ENCODE measurements around the gene SLC25A28.

The SLC25A28 gene

DNA sequence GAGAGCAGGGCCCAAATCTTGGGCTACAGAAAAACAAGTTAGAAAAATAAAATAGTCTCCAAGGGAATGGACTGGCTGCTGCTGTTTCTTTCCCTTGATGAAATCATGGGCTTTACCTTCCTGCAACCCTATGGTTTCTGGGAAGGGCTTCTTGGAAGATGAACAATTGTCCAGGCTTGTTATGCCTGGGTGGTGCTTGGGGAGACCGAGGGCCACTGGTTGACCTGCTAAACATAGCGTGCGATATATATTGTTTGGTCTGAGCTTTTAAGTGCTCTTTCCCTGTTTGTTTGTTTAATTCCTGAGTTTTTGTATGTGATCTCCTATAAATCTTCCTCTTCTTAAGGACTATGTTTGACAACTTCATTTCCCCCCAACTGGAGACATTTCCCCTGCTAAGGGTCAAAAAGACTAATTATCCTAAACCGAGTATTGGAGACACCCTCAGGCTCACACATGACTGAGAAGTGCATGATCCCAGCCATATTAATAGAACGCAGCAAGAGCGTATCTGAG is 37.9 kb downstream of the SLC25A28 start:
- DNase-seq = no peak

DNA sequence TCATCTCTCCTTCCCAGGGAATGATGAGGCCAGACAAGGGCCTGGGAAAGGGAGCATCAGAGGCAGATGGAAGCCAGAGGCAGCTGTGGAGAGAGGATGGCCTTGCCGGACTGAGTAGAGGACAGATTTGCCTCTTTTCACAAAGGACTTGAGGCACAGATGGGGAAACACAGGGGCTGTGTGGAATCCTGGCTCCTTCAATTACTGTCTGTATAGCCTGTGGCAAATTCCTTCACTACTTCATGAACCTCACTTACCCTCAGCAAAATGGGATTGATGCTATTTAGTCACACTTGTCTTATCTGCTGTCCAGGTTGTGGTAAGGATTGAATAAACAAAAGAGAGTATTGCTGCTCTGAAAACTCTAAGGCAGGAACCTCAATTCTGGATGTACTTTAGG is 40.3 kb downstream of the SLC25A28 start:
- no peak for DNase-seq

DNA sequence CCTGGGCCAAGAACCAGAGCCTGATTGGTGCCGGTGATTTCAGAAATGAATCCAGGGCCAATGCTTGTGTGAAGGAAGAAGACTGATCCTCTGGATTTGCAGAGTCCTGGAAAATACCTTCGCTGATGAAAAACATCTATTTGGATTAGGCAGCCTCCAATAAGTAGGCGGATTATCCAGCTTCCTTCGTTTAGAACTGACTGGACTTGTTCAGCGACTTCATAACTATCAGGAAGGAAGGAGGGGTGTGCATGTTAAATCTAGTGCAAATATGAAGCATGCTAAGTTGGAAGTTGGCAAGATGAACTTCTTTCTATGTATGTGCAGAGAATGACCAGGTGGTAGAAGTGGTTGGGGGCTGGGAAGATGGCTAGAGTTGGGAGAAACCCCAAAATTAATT is 46.4 kb downstream of the SLC25A28 start:
- DNase-seq = no peak

DNA sequence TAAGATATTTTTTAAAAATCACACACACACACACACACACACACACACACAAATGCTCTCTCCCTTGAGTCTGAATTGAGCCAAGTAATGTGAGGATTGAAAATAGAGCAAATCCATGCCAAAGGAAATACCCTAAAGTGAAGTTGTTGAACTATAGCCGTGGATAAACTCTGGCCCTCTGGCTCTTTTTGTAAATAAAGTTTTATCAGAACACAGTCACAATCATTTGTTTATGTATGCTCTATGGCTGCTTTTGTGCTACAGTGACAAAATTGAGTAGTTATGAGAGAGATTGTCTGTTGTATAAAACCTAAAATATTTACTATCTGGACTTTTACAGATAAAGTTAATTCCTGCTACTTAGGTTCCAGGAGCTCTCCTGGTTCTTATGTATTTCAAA is 48.4 kb downstream of the SLC25A28 start:
- no peak for DNase-seq

DNA sequence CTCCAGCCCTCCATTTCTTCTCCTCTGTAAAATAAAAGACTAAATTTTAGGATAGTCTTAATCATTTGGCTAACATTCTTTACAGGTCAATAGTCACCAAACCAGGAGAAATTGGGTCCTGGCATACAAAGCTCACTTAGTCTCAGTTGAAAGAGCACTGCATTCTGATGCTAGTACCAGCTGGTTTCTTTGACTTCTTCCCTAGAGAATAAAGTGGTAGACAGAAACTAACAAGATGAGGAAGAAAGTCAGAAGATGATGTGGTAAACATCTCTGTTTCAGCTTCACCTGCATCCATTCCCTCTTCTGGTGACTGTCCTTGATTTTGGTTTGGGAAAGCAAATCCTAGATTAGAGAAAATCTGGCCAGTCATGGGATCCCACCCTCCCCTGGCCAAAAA is 50.3 kb downstream of the SLC25A28 start:
- no peak for DNase-seq

DNA sequence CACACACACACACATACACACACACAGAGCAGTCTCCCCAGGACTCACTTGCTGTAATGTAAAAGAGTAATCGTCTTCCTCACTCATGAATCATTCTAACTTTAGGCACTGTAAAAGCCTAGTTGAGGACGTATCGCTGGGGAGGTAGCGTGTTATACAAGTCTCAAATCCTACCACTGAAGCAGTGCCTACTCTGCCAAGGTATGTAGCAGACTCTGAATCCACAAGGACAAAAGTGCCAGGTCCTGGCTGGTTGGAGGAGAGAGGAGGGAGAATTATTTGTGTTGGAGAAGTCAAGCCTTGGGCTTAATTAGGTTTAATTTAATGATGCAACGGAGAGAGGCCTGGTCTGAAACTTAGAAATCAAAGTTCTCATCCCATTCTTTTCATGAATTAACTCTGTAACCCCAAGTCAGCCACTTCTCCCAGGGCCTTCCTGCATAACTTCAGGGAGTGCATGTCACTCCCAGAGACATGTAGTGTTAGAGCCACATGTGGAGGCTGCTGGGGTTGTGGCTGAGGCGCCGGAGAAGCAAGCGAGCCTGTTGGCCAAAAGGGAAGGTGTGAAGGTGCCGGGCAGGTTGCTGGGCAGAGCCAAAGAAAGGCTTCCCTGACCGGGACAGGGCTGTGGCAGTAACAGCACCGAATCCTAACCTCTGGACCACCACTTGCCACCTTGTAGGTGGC is 50.8 kb downstream of the SLC25A28 start:
- no peak for DNase-seq

DNA sequence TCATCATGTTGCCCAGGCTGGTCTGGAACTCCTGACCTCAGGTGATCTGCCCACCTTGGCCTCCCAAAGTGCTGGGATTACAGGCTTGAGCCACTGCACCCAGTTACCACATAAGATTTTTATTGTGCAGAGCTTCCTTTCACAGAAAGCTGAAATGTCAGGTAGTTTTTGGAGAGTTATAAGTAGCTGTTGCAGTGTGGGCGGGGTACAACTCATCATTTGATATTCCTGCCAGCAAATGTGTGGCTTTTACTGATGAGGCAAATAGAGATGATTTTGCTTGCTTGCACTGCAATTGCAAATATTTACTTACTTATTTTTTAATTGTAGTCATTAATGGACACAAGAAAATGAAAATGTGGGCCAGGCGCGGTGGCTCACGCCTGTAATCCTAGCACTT is 55.1 kb downstream of the SLC25A28 start:
- DNase-seq = no peak

DNA sequence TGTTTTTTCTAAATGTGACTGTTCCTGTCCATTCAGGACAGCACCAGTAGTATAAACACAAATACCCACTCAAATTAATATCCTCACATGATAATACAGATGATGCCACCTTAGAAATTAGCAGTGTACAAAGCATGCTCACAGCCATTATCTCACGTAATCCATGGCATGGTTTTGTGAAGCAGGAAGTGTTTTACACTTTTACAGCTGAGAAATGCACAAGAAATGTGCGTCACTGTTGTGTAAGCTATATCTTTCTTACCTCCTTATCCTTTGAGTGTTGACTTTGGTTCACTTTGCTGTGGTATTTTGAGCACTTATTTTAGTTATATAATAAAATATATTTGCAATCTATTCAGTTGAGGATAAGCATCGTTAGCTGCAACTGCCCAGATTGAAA is 55.9 kb downstream of the SLC25A28 start:
- no peak for DNase-seq

DNA sequence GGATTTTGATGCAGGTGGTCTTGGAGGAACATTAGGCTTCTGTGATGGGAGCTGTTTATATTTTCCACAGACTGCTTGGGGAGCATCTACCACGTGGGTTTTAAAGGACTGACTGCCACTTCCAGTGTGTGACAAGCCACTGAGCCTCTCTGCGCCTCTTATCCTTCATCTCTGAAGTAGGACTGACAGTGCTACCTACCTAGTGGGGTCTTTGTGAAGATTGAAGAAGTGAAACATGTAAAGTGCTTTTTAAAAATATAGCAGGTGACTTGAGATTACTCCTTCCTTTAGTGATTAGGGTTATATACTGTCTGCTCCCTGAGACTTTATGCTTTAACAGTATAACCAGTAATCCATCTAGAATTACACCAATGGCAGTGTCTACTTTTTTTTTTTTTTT is 57.6 kb downstream of the SLC25A28 start:
- no peak for DNase-seq
